Breast epithelium (tissue), 4 donors: Measurements from ENCODE around the gene DLK1. TPM values are rescaled to one million over a fixed set of nuclear protein-coding genes. Genes with fewer than 3 reads are reported as not detected.

Source experiments
- DNase-seq, 2 donors: peaks; one replicate each; pipeline ENCODE4 v3.0.0-alpha.2; 2019; ENCODE audit warnings: low spot score in 2 of 2
- H3K27ac ChIP-seq, 2 donors: fragments of 200-600 bp; sonication (generic) in 1 of 2; one replicate each; pipeline ENCODE4 v1.5.1; 2016 to 2019; ENCODE audit warnings: mild to moderate bottlenecking in 1 of 2
- H3K27me3 ChIP-seq, 2 donors: fragments of 200-600 bp; sonication (generic) in 1 of 2; one replicate each; pipeline versions ENCODE4 v1.5.1 to v1.6.0; 2017 to 2019; ENCODE audit warnings: control low read depth in 1 of 2, mild to moderate bottlenecking in 1 of 2
- H3K36me3 ChIP-seq: fragments of 200-600 bp; one replicate; pipeline ENCODE4 v1.5.1; 2019
- H3K4me1 ChIP-seq, 2 donors: fragments of 200-600 bp; sonication (generic); one replicate each; pipeline ENCODE4 v1.5.1; 2016 to 2019; ENCODE audit warnings: control low read depth in 1 of 2
- H3K4me3 ChIP-seq, 3 donors: fragments of 200-600 bp; sonication (generic); 1 replicate in 2 of 3; 2 replicates in 1 of 3; pipeline ENCODE4 v1.5.1; 2016 to 2019; ENCODE audit warnings: mild to moderate bottlenecking in 3 of 3, moderate library complexity in 2 of 3
- H3K9me3 ChIP-seq, 2 donors: fragments of 200-600 bp; sonication (generic) in 1 of 2; one replicate each; pipeline ENCODE4 v1.5.1; 2016 to 2019; ENCODE audit warnings: control low read depth in 1 of 2
- CTCF ChIP-seq, 3 donors: fragments of 450-650 bp; IDR thresholded peaks; one replicate each; pipeline ENCODE4 v1.5.1; 2016 to 2017; ENCODE audit warnings: antibody characterized with exemption in 3 of 3, mild to moderate bottlenecking in 3 of 3, moderate library complexity in 3 of 3
- POLR2A ChIP-seq: fragments of 450-650 bp; IDR thresholded peaks from one replicate; pipeline ENCODE4 v1.6.1; 2016; ENCODE audit warnings: antibody characterized with exemption, mild to moderate bottlenecking, moderate library complexity
- POLR2AphosphoS5 ChIP-seq, 3 donors: sonication (generic); formaldehyde crosslinking; IDR thresholded peaks; one replicate each; pipeline ENCODE4 v1.6.1; 2017; ENCODE audit warnings: antibody characterized with exemption in 3 of 3
- intact Hi-C: fragments of 100-400 bp; cut with DNase I; formaldehyde crosslinking; loops from one replicate; pipeline ENCODE4 v1.15.1; 2023; ENCODE audit warnings: low total_unique reads
- total RNA-seq, 3 donors: library from RNA; depleted of rRNA; stranded (reverse); fragments of >200 nt; gene quantifications; one replicate each; pipeline ENCODE4 v1.1.0, GENCODE V29; 2016

Gene DLK1
- total RNA-seq, 3 donors from 2014 or later = 1.2 to 5.2 TPM; not detected in 1

GRCh38 chr14:100779691-100780080 is 53.0 kb downstream of the DLK1 start:
- Histone ChIP-seq H3K4me3 (no peak overlapping the region), H3K27me3 (peaks cover 0 to 4% of the 10 kb centered on the region in 2 donors), H3K27ac (no peak overlapping the region), H3K9me3 (no peaks in the 10 kb centered on the region), H3K36me3 (no peaks in the 10 kb centered on the region), H3K4me1 (no peaks in the 10 kb centered on the region)
- intact Hi-C loops = no loop called here
- no peak for DNase-seq
- TF ChIP-seq POLR2AphosphoS5 (IDR thresholded peaks at IDR 0.05) (no peak), POLR2A (no peak), CTCF (IDR thresholded peaks at IDR 0.05) (no peak)

GRCh38 chr14:100780246-100780645 is 53.6 kb downstream of the DLK1 start:
- intact Hi-C loops = no loop called here
- no peaks in the 10 kb centered on the region for H3K9me3 ChIP-seq
- no peak overlapping the region for H3K4me3 ChIP-seq
- H3K27ac ChIP-seq = no peak overlapping the region
- no peaks in the 10 kb centered on the region for H3K36me3 ChIP-seq
- H3K27me3 ChIP-seq = peaks cover 0 to 4% of the 10 kb centered on the region in 2 donors
- TF ChIP-seq POLR2AphosphoS5 (IDR thresholded peaks at IDR 0.05) = no peak
- TF ChIP-seq CTCF (IDR thresholded peaks at IDR 0.05) = no peak
- no peak for TF ChIP-seq POLR2A
- DNase-seq = no peak
- no peaks in the 10 kb centered on the region for H3K4me1 ChIP-seq

DNA sequence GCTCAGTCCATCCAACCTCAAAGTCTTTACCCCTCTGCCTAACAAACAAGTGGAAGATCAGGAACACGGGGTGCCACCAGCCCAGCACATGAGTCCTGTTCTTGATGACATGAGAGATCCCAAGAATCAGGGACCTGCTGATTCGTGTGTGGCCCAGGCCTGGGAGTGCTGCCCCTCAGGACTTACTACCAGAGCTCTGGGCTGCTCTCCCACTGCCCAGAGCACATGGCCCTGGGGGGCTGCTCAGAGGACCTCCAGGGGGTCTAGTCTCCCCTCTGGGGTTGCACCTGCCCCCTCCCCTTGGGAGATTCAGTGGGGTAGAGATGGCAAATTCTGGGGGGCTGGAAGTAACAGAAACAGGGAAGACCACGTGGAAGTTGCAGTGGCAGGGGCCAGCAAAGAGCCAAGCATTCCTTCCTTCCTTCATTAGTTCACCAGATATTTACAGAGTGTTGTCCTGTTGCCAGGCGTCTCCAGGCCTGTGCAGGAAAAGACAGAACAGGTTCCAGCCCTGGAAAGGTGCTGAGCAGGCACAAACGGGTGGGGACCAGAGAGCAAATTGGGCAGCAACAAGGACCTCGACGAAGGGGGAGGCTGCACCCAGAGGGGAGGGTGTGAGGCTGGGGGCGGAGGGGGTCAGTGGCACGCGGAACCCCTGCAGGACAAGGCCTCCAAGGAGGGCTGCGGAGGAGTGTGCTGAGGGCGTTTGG is 54.1 kb downstream of the DLK1 start:
- no peak overlapping the region for H3K4me3 ChIP-seq
- DNase-seq = peak in 1 of 2 donors; percentile 42
- H3K27me3 ChIP-seq = peaks cover 0 to 4% of the 10 kb centered on the region in 2 donors
- no peaks in the 10 kb centered on the region for H3K9me3 ChIP-seq
- TF ChIP-seq POLR2A (no peak), CTCF (IDR thresholded peaks at IDR 0.05) (no peak), POLR2AphosphoS5 (IDR thresholded peaks at IDR 0.05) (no peak)
- H3K27ac ChIP-seq = no peak overlapping the region
- no peaks in the 10 kb centered on the region for H3K36me3 ChIP-seq
- H3K4me1 ChIP-seq = no peaks in the 10 kb centered on the region
- intact Hi-C loops = no loop called here

GRCh38 chr14:100781952-100782351 is 55.3 kb downstream of the DLK1 start:
- Histone ChIP-seq H3K4me3 (no peak overlapping the region), H3K27me3 (peaks cover 0 to 4% of the 10 kb centered on the region in 2 donors), H3K9me3 (no peaks in the 10 kb centered on the region), H3K27ac (no peak overlapping the region), H3K4me1 (no peaks in the 10 kb centered on the region), H3K36me3 (no peaks in the 10 kb centered on the region)
- intact Hi-C loops = no loop called here
- TF ChIP-seq POLR2AphosphoS5 (IDR thresholded peaks at IDR 0.05) = no peak
- TF ChIP-seq POLR2A = no peak
- peak in 1 of 2 donors; percentile 17 for DNase-seq

GRCh38 chr14:100782516-100783320 is 56.0 kb downstream of the DLK1 start:
- H3K4me3 ChIP-seq = no peak overlapping the region
- no peaks in the 10 kb centered on the region for H3K36me3 ChIP-seq
- intact Hi-C loops = no loop called here
- H3K27me3 ChIP-seq = peaks cover 0 to 4% of the 10 kb centered on the region in 2 donors
- peak in 1 of 2 donors; percentile 38 for DNase-seq
- no peaks in the 10 kb centered on the region for H3K4me1 ChIP-seq
- H3K9me3 ChIP-seq = no peaks in the 10 kb centered on the region
- no peak overlapping the region for H3K27ac ChIP-seq
- TF ChIP-seq POLR2AphosphoS5 (IDR thresholded peaks at IDR 0.05) (no peak), CTCF (IDR thresholded peaks at IDR 0.05) (no peak), POLR2A (no peak)
